Measurements from ENCODE around the gene C1QL4. TPM values are rescaled to one million over a fixed set of nuclear protein-coding genes. Genes with fewer than 3 reads are reported as not detected.
A peak's percentile ranks its signal among the peaks of the same experiment; 100 is the strongest.

Gene C1QL4
- total and polyA plus RNA-seq, 2 of the 8 experiments (the other 6 are each of a cell fraction or from before 2014, with no cell fraction given) = 0.28 to 0.63 TPM

- DNase-seq (ENCODE audit: low read depth in 1 of 2, low spot score in 2 of 2) (peak in 1 of 2 experiments; percentile 77), FAIRE-seq (no peak)
- H2AFZ ChIP-seq (ENCODE audit: low read length) = peak within 1 kb of the TSS; percentile 36; the same call in 1 of the 2 replicates
- H2BK20ac ChIP-seq (ENCODE audit: low read length) = no peak within 1 kb of the TSS
- H4K20me1 ChIP-seq (replicated peaks in 1 of 2; ENCODE audit: control insufficient read depth in 1 of 2, insufficient read depth in 2 of 2, low read length in 2 of 2) = peaks cover 2 to 20% of the 10 kb centered on the region in 2 experiments
- peak within 1 kb of the TSS; percentile 13; the same call in 1 of the 2 replicates for H3K18ac ChIP-seq (ENCODE audit: extremely low read depth, low read length)
- H3K4me2 ChIP-seq (ENCODE audit: insufficient read depth in 1 of 2, low read depth in 2 of 2, low read length in 2 of 2) = peak within 1 kb of the TSS; percentile 62 to 80
- H4K8ac ChIP-seq (ENCODE audit: extremely low read depth, insufficient read depth, low read length) = peak within 1 kb of the TSS; percentile 60; the same call in 1 of the 2 replicates
- POLR2A ChIA-PET (ENCODE audit: partially characterized antibody) = interaction anchor here (0.9 to 5.0 kb wide), 14 partner anchors 10 to 165 kb away, joined by 3 to 48 read pairs (median 4); partner anchors contain the start of genes C1QL4, DNAJC22, TROAP and TUBA1B
- H3K14ac ChIP-seq (ENCODE audit: insufficient read length) = no peak within 1 kb of the TSS
- no peak within 1 kb of the TSS for H4K91ac ChIP-seq (replicated peaks; ENCODE audit: insufficient read length, low read length)
- H3K23ac ChIP-seq (ENCODE audit: insufficient read length) = no peak within 1 kb of the TSS
- H2AK5ac ChIP-seq (ENCODE audit: low read depth, low read length) = no peak within 1 kb of the TSS
- H2BK120ac ChIP-seq (replicated peaks; ENCODE audit: low read depth, low read length) = no peak within 1 kb of the TSS
- H4K5ac ChIP-seq (ENCODE audit: insufficient read length, low read depth, low read length) = no peak within 1 kb of the TSS
- no peaks in the 10 kb centered on the region for H3K79me1 ChIP-seq (ENCODE audit: low read depth, low read length)
- H3K4ac ChIP-seq (replicated peaks; ENCODE audit: insufficient read length, low read depth, low read length) = no peak within 1 kb of the TSS
- H3K27ac ChIP-seq (ENCODE audit: low read depth, low read length) = no peak within 1 kb of the TSS
- H3K79me2 ChIP-seq (ENCODE audit: control insufficient read depth in 1 of 2, insufficient read depth in 2 of 2, low read length in 2 of 2) = no peaks in the 10 kb centered on the region
- peaks cover 0 to 36% (median 17%) of the 10 kb centered on the region in 4 experiments; a peak in 6 of 7 replicates for H3K4me1 ChIP-seq (replicated peaks in 1 of 4; ENCODE audit: control insufficient read depth in 3 of 4, insufficient read depth in 4 of 4, low read length in 3 of 4)
- H2BK12ac ChIP-seq (ENCODE audit: low read depth, low read length) = peak within 1 kb of the TSS; percentile 55; the same call in 1 of the 2 replicates
- peak within 1 kb of the TSS; percentile 1 to 55 (median 32); a peak in 6 of 8 replicates for H3K4me3 ChIP-seq (ENCODE audit: extremely low read depth in 1 of 4, insufficient read depth in 2 of 4, low read depth in 3 of 4, low read length in 4 of 4)
- H3K36me3 ChIP-seq (ENCODE audit: control insufficient read depth in 2 of 4, insufficient read depth in 4 of 4, low read length in 3 of 4) = no peaks in the 10 kb centered on the region
- peaks cover 11% of the 10 kb centered on the region; the same call in 1 of the 2 replicates for H3K23me2 ChIP-seq (ENCODE audit: low read depth, low read length)
- CTCF ChIA-PET (ENCODE audit: partially characterized antibody) = interaction anchor here (0.6 to 14.4 kb wide), 27 partner anchors 9 to 529 kb away, joined by 3 to 276 read pairs (median 4); partner anchors contain the start of genes C1QL4, DNAJC22, KCNH3 and TROAP
- no peaks in the 10 kb centered on the region for H3K9me3 ChIP-seq (ENCODE audit: insufficient read depth in 2 of 2, low read depth in 1 of 2, low read length in 1 of 2)
- WGBS, 2 experiments (ENCODE audit: extremely low coverage in 1 of 2, insufficient coverage in 1 of 2, insufficient read length in 1 of 2, insufficient replicate concordance in 2 of 2, low coverage in 1 of 2, low lambda C conversion rate in 2 of 2, missing lambda C conversion rate in 1 of 2) = 10% methylated on average over 69 of the region's 82 CpGs; no CpG with 5 or more reads in 1 of the 2 experiments
- no peak within 1 kb of the TSS for H3K9ac ChIP-seq (replicated peaks in 1 of 4; ENCODE audit: extremely low read depth in 1 of 4, low read depth in 3 of 4, low read length in 3 of 4)
- H3K56ac ChIP-seq (replicated peaks; ENCODE audit: insufficient read length, low read depth, low read length) = no peak within 1 kb of the TSS
- no peak within 1 kb of the TSS for H2BK5ac ChIP-seq (ENCODE audit: low read depth, low read length)
- H3K27me3 ChIP-seq (replicated peaks in 1 of 4; ENCODE audit: control insufficient read depth in 3 of 4, extremely low read depth in 1 of 4, insufficient read depth in 3 of 4, low read length in 3 of 4) = peaks cover 50 to 72% (median 68%) of the 10 kb centered on the region in 4 experiments
- peak within 1 kb of the TSS; percentile 72; the same call in 1 of the 2 replicates for H2BK15ac ChIP-seq (ENCODE audit: low read length)
- TF ChIP-seq MAFK (IDR thresholded peaks at IDR 0.05; ENCODE audit: low read depth, low read length) (no peak), POLR2A (IDR thresholded peaks at IDR 0.05; ENCODE audit: control extremely low read depth in 1 of 2, low read depth in 2 of 2, low read length in 2 of 2) (no peak), CREB1 (IDR thresholded peaks at IDR 0.05) (no peak), HDAC6 (IDR thresholded peaks at IDR 0.05; ENCODE audit: low read depth, low read length) (no peak), CTBP2 (IDR thresholded peaks at IDR 0.05; ENCODE audit: borderline replicate concordance, insufficient read depth, insufficient read length, low read length) (no peak), CHD2 (IDR thresholded peaks at IDR 0.05; ENCODE audit: low read length) (no peak), CEBPB (IDR thresholded peaks at IDR 0.05; ENCODE audit: low read depth, low read length) (no peak), ASH2L (IDR thresholded peaks at IDR 0.05; ENCODE audit: low read length) (peak; percentile 36), TAF7 (optimal IDR thresholded peaks at IDR 0.05; ENCODE audit: borderline replicate concordance, low read depth, low read length) (no peak), POU5F1 (IDR thresholded peaks at IDR 0.05; ENCODE audit: low read depth, low read length) (no peak), RNF2 (IDR thresholded peaks at IDR 0.05; ENCODE audit: borderline replicate concordance, low read depth, low read length, missing control alignments, poor library complexity, severe bottlenecking) (peak; percentile 71)
Observed at GRCh38 chr12:49295082-49295936, 41.7 kb downstream of the C1QL4 start, which contains the start of gene PRPH. PRPH (plus strand) TSS chr12:49295147; CDS start chr12:49295201, 54 bp downstream.

All from H1 (cell line).